Endothelial cell of umbilical vein (primary cell): ENCODE measurements around the gene TRDN. TPM values are rescaled to one million over a fixed set of nuclear protein-coding genes. Genes with fewer than 3 reads are reported as not detected.

Experiments used
- BruUV-seq: library from RNA; stranded (reverse); fragments of 400-500 nt; replicated peaks from 2 replicates; lab custom pipeline; 2021; lab: Mats Ljungman, UMichigan
- CTCF ChIA-PET: fragments of 300-600, 350-600 bp; sonication (Branson Sonifier 250); formaldehyde crosslinking; loops from one replicate; lab custom pipeline; 2021; ENCODE audit warnings: antibody characterized with exemption, inconsistent platforms; lab: Charles Lee
- POLR2A ChIA-PET: fragments of 300-600, 350-600 bp; sonication (Branson Sonifier 250); formaldehyde crosslinking; loops from one replicate; lab custom pipeline; 2021; ENCODE audit warnings: antibody characterized with exemption, inconsistent platforms; lab: Charles Lee
- DNase-seq: peaks from one replicate; pipeline ENCODE4 v3.0.0-alpha.2; 2011; ENCODE audit warnings: low read depth, low spot score
- FAIRE-seq: peaks from 2 replicates; lab custom pipeline; 2011; peaks lifted over from hg19 to GRCh38; lab: Jason Lieb, UNC
- H2AFZ ChIP-seq: 2 replicates; pipeline ENCODE4 v1.6.0; 2012; ENCODE audit warnings: low read depth, low read length, control low read depth, inconsistent platforms
- H3K27ac ChIP-seq: 2 replicates; pipeline ENCODE4 v1.5.1; 2011; ENCODE audit warnings: low read depth, mild to moderate bottlenecking, control low read depth, low read length, moderate library complexity; ENCODE audit not compliant: insufficient read depth
- H3K27me3 ChIP-seq, 2 experiments: 2 replicates each; pipeline versions ENCODE4 v1.6.0 to v1.6.1; 2011; ENCODE audit warnings: low read length in 2 of 2, mixed read lengths in 1 of 2; ENCODE audit not compliant: control insufficient read depth in 2 of 2, insufficient read depth in 2 of 2
- H3K36me3 ChIP-seq, 2 experiments: 2 replicates in 1 of 2; 3 replicates in 1 of 2; pipeline ENCODE4 v1.5.1; 2011; ENCODE audit warnings: low read length in 2 of 2, mild to moderate bottlenecking in 1 of 2, moderate library complexity in 1 of 2; ENCODE audit not compliant: control insufficient read depth in 2 of 2, insufficient read depth in 2 of 2; ENCODE audit errors: extremely low read depth in 1 of 2
- H3K4me1 ChIP-seq: 3 replicates; pipeline ENCODE4 v1.5.1; 2011; ENCODE audit warnings: mild to moderate bottlenecking, low read length; ENCODE audit not compliant: control insufficient read depth, insufficient read depth; ENCODE audit errors: extremely low read depth
- H3K4me2 ChIP-seq: 2 replicates; pipeline ENCODE4 v1.6.1; 2011; ENCODE audit warnings: low read length, control low read depth, mixed read lengths; ENCODE audit not compliant: insufficient read depth
- H3K4me3 ChIP-seq, 3 experiments: fragments of 200-600 bp in 1 of 3; sonication (generic), shearing (Covaris generic) in 1 of 3; replicated peaks in 1 of 3; 2 replicates each; pipeline ENCODE4 v1.5.1; 2011 to 2016; ENCODE audit warnings: control low read depth in 3 of 3, low read length in 3 of 3, mild to moderate bottlenecking in 2 of 3, inconsistent platforms in 1 of 3, low read depth in 1 of 3, moderate library complexity in 1 of 3; ENCODE audit not compliant: insufficient read depth in 1 of 3
- H3K79me2 ChIP-seq: 2 replicates; pipeline ENCODE4 v1.6.0; 2012; ENCODE audit warnings: low read length, inconsistent platforms; ENCODE audit not compliant: control insufficient read depth, insufficient read depth
- H3K9ac ChIP-seq: replicated peaks from 2 replicates; pipeline ENCODE3; 2011; ENCODE audit warnings: low read length, control low read depth; ENCODE audit not compliant: insufficient read depth; ENCODE audit errors: extremely low read depth
- H3K9me1 ChIP-seq: replicated peaks from 3 replicates; pipeline ENCODE4 v1.6.0; 2011; ENCODE audit warnings: mild to moderate bottlenecking, low read length; ENCODE audit not compliant: control insufficient read depth, insufficient read depth; ENCODE audit errors: extremely low read depth
- H3K9me3 ChIP-seq: replicated peaks from 2 replicates; pipeline ENCODE4 v1.5.1; 2012; ENCODE audit warnings: low read length, inconsistent platforms; ENCODE audit not compliant: control insufficient read depth, insufficient read depth
- H4K20me1 ChIP-seq: replicated peaks from 2 replicates; pipeline ENCODE3; 2011; ENCODE audit warnings: mild to moderate bottlenecking, low read length; ENCODE audit not compliant: control insufficient read depth, insufficient read depth; ENCODE audit errors: extremely low read depth
- CTCF ChIP-seq, 2 donors: IDR thresholded peaks; 1 replicate in 1 of 2; 2 replicates in 1 of 2; pipeline ENCODE4 v1.5.1; 2011; ENCODE audit warnings: low read length in 2 of 2, mild to moderate bottlenecking in 2 of 2, moderate library complexity in 2 of 2, control low read depth in 1 of 2, inconsistent platforms in 1 of 2, low read depth in 1 of 2; ENCODE audit not compliant: insufficient read depth in 1 of 2; ENCODE audit errors: extremely low read depth in 1 of 2
- EZH2 ChIP-seq: IDR thresholded peaks from 2 replicates; pipeline ENCODE4 v1.6.1; 2012; ENCODE audit warnings: borderline replicate concordance, low read depth, mild to moderate bottlenecking, moderate library complexity, low read length, inconsistent platforms; ENCODE audit not compliant: severe bottlenecking
- FOS ChIP-seq: IDR thresholded peaks from 2 replicates; pipeline ENCODE4 v1.6.1; 2011; ENCODE audit warnings: mild to moderate bottlenecking, low read length, moderate library complexity, borderline replicate concordance; ENCODE audit not compliant: insufficient read depth
- GATA2 ChIP-seq: IDR thresholded peaks from 2 replicates; pipeline ENCODE4 v1.7.0; 2011; ENCODE audit warnings: low read depth, mild to moderate bottlenecking, moderate library complexity, mixed read lengths, low read length; ENCODE audit not compliant: insufficient read length, insufficient read depth
- JUN ChIP-seq: IDR thresholded peaks from 2 replicates; pipeline ENCODE4 v1.6.1; 2011; ENCODE audit warnings: borderline replicate concordance, low read depth; ENCODE audit not compliant: insufficient read length, insufficient read depth
- MAX ChIP-seq: IDR thresholded peaks from 2 replicates; pipeline ENCODE4 v1.6.1; 2011; ENCODE audit not compliant: insufficient read depth, insufficient read length
- MYC ChIP-seq: IDR thresholded peaks from one replicate; pipeline ENCODE4 v1.6.1; 2011; ENCODE audit warnings: mild to moderate bottlenecking, low read depth, low read length
- POLR2A ChIP-seq: IDR thresholded peaks from 2 replicates; pipeline ENCODE4 v1.6.1; 2012; ENCODE audit warnings: low read depth, mild to moderate bottlenecking, control low read depth, low read length
- POLR2AphosphoS5 ChIP-seq: IDR thresholded peaks from 2 replicates; pipeline ENCODE4 v1.6.1; 2012; ENCODE audit warnings: low read depth, mild to moderate bottlenecking, control low read depth, low read length, moderate library complexity; ENCODE audit not compliant: insufficient read depth
- dilution Hi-C: fragments of 300-500 bp; cut with MboI; formaldehyde crosslinking; loops from one replicate; pipeline ENCODE4 v1.15.0; 2019; ENCODE audit warnings: low sequenced_read_pairs; ENCODE audit not compliant: extremely low pct_ligation_motif_present
- intact Hi-C: fragments of 100-400 bp; cut with micrococcal nuclease; formaldehyde crosslinking; loops from one replicate; pipeline ENCODE4 v1.10.0; 2022
- polyA plus RNA-seq, 4 experiments: library from polyadenylated mRNA; depleted of rRNA in 3 of 4; stranded (reverse) in 3 of 4; unstranded in 1 of 4; fragments of >200 nt; gene quantifications; 2 replicates each; pipeline versions ENCODE4 v1.2.1 to v1.2.3, GENCODE V29; 2011 to 2012; ENCODE audit warnings: missing spikeins in 1 of 4
- total RNA-seq: library from RNA; stranded (reverse); gene quantifications from 2 replicates; pipeline ENCODE4 v1.2.3, GENCODE V29; 2021

Gene TRDN
- total and polyA plus RNA-seq, 2 donors (not counting 3 experiments of a cell fraction or from before 2014, with no cell fraction given): not detected

- no peak for TF ChIP-seq EZH2
- TF ChIP-seq CTCF (IDR thresholded peaks at IDR 0.05; ENCODE audit: extremely low read depth in 1 of 2, insufficient read depth in 1 of 2, low read depth in 1 of 2, low read length in 2 of 2): no peak
- no peak for TF ChIP-seq FOS
- no peak for TF ChIP-seq JUN
- no peak for TF ChIP-seq POLR2A
- no peak for TF ChIP-seq MAX
- no peak for TF ChIP-seq GATA2
- no peak for TF ChIP-seq POLR2AphosphoS5
- no peak for TF ChIP-seq MYC
- DNase-seq (peak; percentile 7), FAIRE-seq (no peak)
- Histone ChIP-seq H3K4me2 (peak overlapping the region; percentile 51), H3K27me3 (no peaks in the 10 kb centered on the region), H3K36me3 (no peaks in the 10 kb centered on the region), H3K4me1 (peaks cover 6% of the 10 kb centered on the region), H3K27ac (no peak overlapping the region), H3K79me2 (no peaks in the 10 kb centered on the region), H3K9me1 (no peaks in the 10 kb centered on the region), H4K20me1 (no peaks in the 10 kb centered on the region), H2AFZ (no peak overlapping the region), H3K9ac (no peak overlapping the region), H3K4me3 (no peak overlapping the region), H3K9me3 (no peaks in the 10 kb centered on the region)
- no TSS peak for BruUV-seq
- POLR2A ChIA-PET: no interaction called here
- intact Hi-C loops: no loop called here
- CTCF ChIA-PET: interaction anchor here (0.6 to 1.8 kb wide), 3 partner anchors 26 to 138 kb away, joined by 3 to 6 read pairs (median 3); no protein-coding TSS in a partner anchor
- dilution Hi-C loops: no loop called here
Observed at GRCh38 chr6:123589317-123589716, 47.4 kb downstream of the TRDN start.
